ENCODE data around the gene RB1. TPM values are rescaled to one million over a fixed set of nuclear protein-coding genes. Genes with fewer than 3 reads are reported as not detected.
"Not testable (repeated sequence)": the region's sequence is repeated elsewhere in the genome, so short reads cannot be mapped to it uniquely, and the experiment has no call there.

Gene RB1
- total RNA-seq, 1 experiment from 2014 or later, result 104 TPM

DNA sequence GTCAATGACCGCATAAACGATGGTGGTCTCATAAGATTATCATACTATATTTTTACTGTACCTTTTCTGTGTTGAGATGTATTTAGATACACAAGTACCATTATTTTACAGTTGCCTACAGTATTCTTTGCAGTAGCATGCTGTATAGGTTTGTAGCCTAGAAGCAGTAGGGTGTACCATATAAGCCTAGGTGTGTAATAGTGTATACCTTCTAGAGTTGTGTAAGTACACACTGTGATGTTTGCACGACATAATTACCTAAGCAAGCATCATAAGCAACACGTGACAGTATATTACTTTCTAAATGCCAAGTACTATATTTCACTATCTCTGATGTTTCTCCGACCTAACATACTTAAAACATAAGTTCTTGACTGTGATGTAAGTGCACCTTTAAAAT lies 106.6 kb downstream of the RB1 start:
- DNase-seq, result no peak
- H3K9me2 ChIP-seq (replicated peaks; ENCODE audit: insufficient read depth, low read length), result no peaks in the 10 kb centered on the region
- H3K4me1 ChIP-seq (ENCODE audit: low read length), result no peaks in the 10 kb centered on the region
- H2AFZ ChIP-seq (ENCODE audit: low read length), result no peak overlapping the region
- no peaks in the 10 kb centered on the region for H4K20me1 ChIP-seq (ENCODE audit: insufficient read depth, low read depth, low read length)
- H3K36me3 ChIP-seq (ENCODE audit: insufficient read depth, low read length), result peaks cover 21% of the 10 kb centered on the region; the same call in 1 of the 2 replicates
- peaks cover 12% of the 10 kb centered on the region for H3K79me2 ChIP-seq (ENCODE audit: low read length)
- no peaks in the 10 kb centered on the region for H3K27me3 ChIP-seq (ENCODE audit: low read length)
- no peak overlapping the region for H3K4me3 ChIP-seq (ENCODE audit: low read length)
- H3K27ac ChIP-seq (ENCODE audit: low read length), result no peak overlapping the region
- H3K9me3 ChIP-seq (ENCODE audit: low read length), result no peaks in the 10 kb centered on the region
- no peak overlapping the region for H3K4me2 ChIP-seq (ENCODE audit: low read depth, low read length, poor library complexity, severe bottlenecking)
- no peak overlapping the region for H3K9ac ChIP-seq (ENCODE audit: low read length)

DNA sequence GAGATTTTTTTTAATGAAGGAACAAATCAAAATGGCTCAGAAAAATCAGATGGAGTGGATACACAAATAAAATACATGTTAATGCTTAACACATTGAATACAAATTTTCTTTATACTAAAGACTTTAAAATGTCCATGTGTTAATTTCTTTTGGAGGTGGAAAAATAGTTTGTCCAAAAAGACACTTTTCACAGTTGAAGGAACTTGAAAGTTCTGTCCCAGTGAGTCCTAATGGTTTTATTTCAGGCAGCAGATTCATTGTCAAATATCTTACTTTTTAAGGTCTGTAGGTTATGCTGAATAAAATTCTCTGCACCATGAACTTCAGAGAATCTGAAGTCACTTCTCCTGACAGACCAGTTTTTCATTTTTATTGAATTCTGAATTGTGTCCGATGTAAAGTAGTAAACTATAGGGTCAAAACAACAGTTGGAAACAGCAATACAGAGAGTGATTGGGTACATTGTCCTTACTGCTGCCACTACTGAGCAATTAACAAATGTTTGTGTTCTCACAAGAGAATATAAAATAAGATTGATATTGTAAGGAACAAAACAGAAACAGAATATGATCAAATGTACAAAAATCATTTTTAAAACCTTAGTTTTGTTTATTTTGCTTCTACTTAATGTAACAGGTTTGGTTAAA lies 107.7 kb downstream of the RB1 start:
- Histone ChIP-seq H4K20me1 (ENCODE audit: insufficient read depth, low read depth, low read length) (no peaks in the 10 kb centered on the region), H3K36me3 (ENCODE audit: insufficient read depth, low read length) (peaks cover 28% of the 10 kb centered on the region), H3K27ac (ENCODE audit: low read length) (no peak overlapping the region)

DNA sequence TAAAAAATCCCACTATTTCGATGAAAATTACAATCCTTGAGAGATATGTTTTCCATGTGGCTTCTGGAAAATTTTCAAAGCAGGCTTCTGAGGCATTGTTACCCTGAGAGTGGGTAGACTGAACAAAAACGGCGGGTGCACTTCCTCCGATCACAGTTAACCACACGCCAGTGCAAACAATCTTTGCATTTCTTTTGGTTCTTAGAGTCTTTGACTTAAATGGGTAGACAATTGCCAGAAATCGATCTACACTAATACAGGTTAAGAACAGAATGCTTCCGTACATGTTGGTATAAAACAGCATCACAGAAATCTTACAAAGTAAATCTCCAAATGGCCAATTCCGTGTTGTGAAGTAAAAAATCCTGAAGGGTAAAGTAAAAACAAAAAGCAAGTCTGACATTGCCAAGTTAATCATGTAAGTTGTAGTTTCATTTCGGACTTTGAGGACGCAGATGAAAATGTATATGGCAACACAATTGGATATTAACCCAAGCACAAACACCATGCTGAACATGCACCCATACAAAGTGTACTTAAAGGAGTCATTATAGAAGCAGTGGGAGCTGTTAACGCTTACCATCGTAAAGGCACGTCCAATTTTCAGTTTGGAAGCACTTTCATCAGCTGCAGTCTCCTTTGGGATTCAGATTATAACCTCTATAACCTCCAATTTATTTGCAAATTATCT lies 108.4 kb downstream of the RB1 start:
- no peak for DNase-seq
- peaks cover 22% of the 10 kb centered on the region for H3K36me3 ChIP-seq (ENCODE audit: insufficient read depth, low read length)
- peaks cover 8% of the 10 kb centered on the region for H3K79me2 ChIP-seq (ENCODE audit: low read length)
- no peak overlapping the region for H3K4me3 ChIP-seq (ENCODE audit: low read length)
- no peaks in the 10 kb centered on the region for H3K9me2 ChIP-seq (replicated peaks; ENCODE audit: insufficient read depth, low read length)
- H3K27ac ChIP-seq (ENCODE audit: low read length), result no peak overlapping the region
- H3K9ac ChIP-seq (ENCODE audit: low read length), result no peak overlapping the region
- no peaks in the 10 kb centered on the region for H4K20me1 ChIP-seq (ENCODE audit: insufficient read depth, low read depth, low read length)
- no peaks in the 10 kb centered on the region for H3K9me3 ChIP-seq (ENCODE audit: low read length)
- H3K27me3 ChIP-seq (ENCODE audit: low read length), result no peaks in the 10 kb centered on the region
- no peak overlapping the region for H2AFZ ChIP-seq (ENCODE audit: low read length)
- no peak overlapping the region for H3K4me2 ChIP-seq (ENCODE audit: low read depth, low read length, poor library complexity, severe bottlenecking)
- H3K4me1 ChIP-seq (ENCODE audit: low read length), result no peaks in the 10 kb centered on the region

More for the DNA sequence above, 107.7 kb downstream of the RB1 start:
- Histone ChIP-seq H3K79me2 (ENCODE audit: low read length) (peaks cover 12% of the 10 kb centered on the region), H3K9me3 (ENCODE audit: low read length) (no peaks in the 10 kb centered on the region), H3K4me2 (ENCODE audit: low read depth, low read length, poor library complexity, severe bottlenecking) (no peak overlapping the region), H3K4me1 (ENCODE audit: low read length) (no peaks in the 10 kb centered on the region), H3K27me3 (ENCODE audit: low read length) (no peaks in the 10 kb centered on the region), H3K9me2 (replicated peaks; ENCODE audit: insufficient read depth, low read length) (no peaks in the 10 kb centered on the region), H2AFZ (ENCODE audit: low read length) (no peak overlapping the region), H3K4me3 (ENCODE audit: low read length) (no peak overlapping the region), H3K9ac (ENCODE audit: low read length) (no peak overlapping the region)
- no peak for DNase-seq

DNA sequence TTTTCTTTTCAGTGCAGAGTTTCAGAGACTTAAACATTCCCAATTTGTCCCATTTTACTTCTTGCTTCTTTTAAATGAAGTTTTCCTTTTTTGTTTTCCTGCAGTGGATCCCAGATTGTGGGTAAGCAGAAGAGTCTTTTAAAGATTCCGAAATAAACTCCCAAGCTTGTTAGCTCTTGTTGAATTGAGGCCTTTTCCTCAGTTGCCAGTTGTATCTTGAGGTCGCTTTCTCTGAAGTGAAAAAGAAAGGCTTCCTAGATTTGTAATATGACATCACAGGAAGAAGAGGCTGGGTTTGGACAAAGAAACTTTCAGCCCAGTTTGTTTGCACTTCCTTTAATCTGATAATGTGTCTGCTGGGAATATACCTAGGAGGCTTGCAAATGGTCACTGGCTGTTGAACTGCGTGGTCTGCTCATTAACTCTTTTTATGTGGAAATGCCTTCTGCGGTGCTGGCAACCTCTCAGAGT lies 109.4 kb downstream of the RB1 start, which contains the start of gene LPAR6:
LPAR6 (minus strand) TSS at position 233 of the 471 bp plus-strand sequence. CDS start 690 bp downstream, outside the sequence.
- no peak within 1 kb of the TSS for H3K4me3 ChIP-seq (ENCODE audit: low read length)
- H3K9me2 ChIP-seq (replicated peaks; ENCODE audit: insufficient read depth, low read length), result no peaks in the 10 kb centered on the region
- no peaks in the 10 kb centered on the region for H3K9me3 ChIP-seq (ENCODE audit: low read length)
- peaks cover 22% of the 10 kb centered on the region for H3K36me3 ChIP-seq (ENCODE audit: insufficient read depth, low read length)
- H3K4me1 ChIP-seq (ENCODE audit: low read length), result no peaks in the 10 kb centered on the region
- DNase-seq, result no peak
- H3K27me3 ChIP-seq (ENCODE audit: low read length), result no peaks in the 10 kb centered on the region
- H3K9ac ChIP-seq (ENCODE audit: low read length), result no peak within 1 kb of the TSS
- H3K79me2 ChIP-seq (ENCODE audit: low read length), result peaks cover 8% of the 10 kb centered on the region
- no peak within 1 kb of the TSS for H3K4me2 ChIP-seq (ENCODE audit: low read depth, low read length, poor library complexity, severe bottlenecking)
- no peaks in the 10 kb centered on the region for H4K20me1 ChIP-seq (ENCODE audit: insufficient read depth, low read depth, low read length)
- H3K27ac ChIP-seq (ENCODE audit: low read length), result no peak within 1 kb of the TSS
- no peak within 1 kb of the TSS for H2AFZ ChIP-seq (ENCODE audit: low read length)

DNA sequence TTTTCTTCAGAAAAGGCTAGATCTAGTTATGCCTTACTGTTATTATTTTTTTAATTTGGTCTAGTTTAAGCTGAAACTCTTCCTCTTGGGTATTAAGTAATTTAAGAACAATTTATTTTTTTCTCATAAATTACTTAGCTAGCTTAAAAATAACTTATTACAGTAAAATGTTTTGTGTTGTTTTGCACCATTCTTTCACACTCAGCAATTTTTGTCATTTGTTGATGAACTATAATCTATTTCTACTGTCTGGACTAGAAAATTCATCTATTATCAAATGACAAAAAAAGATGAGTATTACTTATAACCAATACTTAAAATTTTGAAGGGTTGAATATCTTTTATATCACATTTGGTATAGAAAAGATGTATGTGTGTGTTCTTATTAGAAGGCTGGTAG lies 111.0 kb downstream of the RB1 start:
- no peak for DNase-seq
- no peaks in the 10 kb centered on the region for H3K9me3 ChIP-seq (ENCODE audit: low read length)
- no peaks in the 10 kb centered on the region for H3K4me1 ChIP-seq (ENCODE audit: low read length)
- H3K79me2 ChIP-seq (ENCODE audit: low read length), result no peaks in the 10 kb centered on the region; the same call in 1 of the 2 replicates
- H3K27ac ChIP-seq (ENCODE audit: low read length), result no peak overlapping the region
- no peaks in the 10 kb centered on the region for H3K9me2 ChIP-seq (replicated peaks; ENCODE audit: insufficient read depth, low read length)
- H3K27me3 ChIP-seq (ENCODE audit: low read length), result no peaks in the 10 kb centered on the region
- no peaks in the 10 kb centered on the region for H4K20me1 ChIP-seq (ENCODE audit: insufficient read depth, low read depth, low read length)
- peaks cover 19% of the 10 kb centered on the region for H3K36me3 ChIP-seq (ENCODE audit: insufficient read depth, low read length)
- H3K4me3 ChIP-seq (ENCODE audit: low read length), result no peak overlapping the region
- no peak overlapping the region for H3K9ac ChIP-seq (ENCODE audit: low read length)
- no peak overlapping the region for H3K4me2 ChIP-seq (ENCODE audit: low read depth, low read length, poor library complexity, severe bottlenecking)
- H2AFZ ChIP-seq (ENCODE audit: low read length), result no peak overlapping the region

DNA sequence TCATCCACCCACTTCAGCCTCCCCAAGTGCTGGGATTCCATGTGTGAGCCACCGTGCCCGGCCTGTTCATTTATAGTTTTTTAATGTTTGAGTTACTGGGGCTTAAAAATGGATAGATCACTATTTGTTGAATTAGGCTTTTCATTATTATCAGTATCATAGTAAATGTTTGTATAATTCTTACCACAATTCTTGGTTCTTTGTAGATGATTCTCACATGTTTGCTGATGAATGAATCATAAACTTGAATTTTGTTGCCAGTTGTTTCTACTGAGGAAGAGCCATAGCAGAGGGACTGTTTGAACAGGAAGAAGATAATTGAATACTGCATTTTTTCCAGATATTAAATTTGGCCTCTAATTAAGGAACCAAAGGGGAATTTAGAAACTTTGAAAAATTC lies 112.0 kb downstream of the RB1 start:
- H3K4me3 ChIP-seq (ENCODE audit: low read length), result no peak overlapping the region
- H3K9me3 ChIP-seq (ENCODE audit: low read length), result no peaks in the 10 kb centered on the region
- peaks cover 19% of the 10 kb centered on the region for H3K36me3 ChIP-seq (ENCODE audit: insufficient read depth, low read length)
- H3K4me2 ChIP-seq (ENCODE audit: low read depth, low read length, poor library complexity, severe bottlenecking), result no peak overlapping the region
- no peak overlapping the region for H2AFZ ChIP-seq (ENCODE audit: low read length)
- no peaks in the 10 kb centered on the region for H3K9me2 ChIP-seq (replicated peaks; ENCODE audit: insufficient read depth, low read length)
- no peak for DNase-seq
- H3K4me1 ChIP-seq (ENCODE audit: low read length), result no peaks in the 10 kb centered on the region
- H3K79me2 ChIP-seq (ENCODE audit: low read length), result no peaks in the 10 kb centered on the region; the same call in 1 of the 2 replicates
- H4K20me1 ChIP-seq (ENCODE audit: insufficient read depth, low read depth, low read length), result no peaks in the 10 kb centered on the region
- no peaks in the 10 kb centered on the region for H3K27me3 ChIP-seq (ENCODE audit: low read length)
- H3K27ac ChIP-seq (ENCODE audit: low read length), result no peak overlapping the region
- H3K9ac ChIP-seq (ENCODE audit: low read length), result no peak overlapping the region

DNA sequence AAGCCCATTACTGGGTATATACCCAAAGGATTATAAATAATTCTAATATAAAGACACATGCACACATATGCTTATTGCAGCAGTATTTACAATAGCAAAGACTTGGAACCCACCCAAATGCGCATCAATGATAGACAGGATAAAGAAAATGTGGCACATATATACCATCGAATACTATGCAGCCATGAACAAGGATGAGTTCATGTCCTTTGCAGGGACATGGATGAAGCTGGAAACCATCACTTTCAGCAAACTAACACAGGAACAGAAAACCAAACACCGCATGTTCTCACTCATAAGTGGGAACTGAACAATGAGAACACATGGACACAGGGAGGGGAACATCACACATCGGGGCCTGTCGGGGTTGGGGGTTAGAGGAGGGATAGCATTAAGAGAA lies 118.5 kb downstream of the RB1 start:
- not testable (repeated sequence) for H3K9me2 ChIP-seq (replicated peaks; ENCODE audit: insufficient read depth, low read length); H4K20me1 ChIP-seq (ENCODE audit: insufficient read depth, low read depth, low read length); H3K4me1 ChIP-seq (ENCODE audit: low read length); H3K27me3 ChIP-seq (ENCODE audit: low read length); H3K4me2 ChIP-seq (ENCODE audit: low read depth, low read length, poor library complexity, severe bottlenecking); H3K9ac ChIP-seq (ENCODE audit: low read length); H3K9me3 ChIP-seq (ENCODE audit: low read length); H2AFZ ChIP-seq (ENCODE audit: low read length); H3K79me2 ChIP-seq (ENCODE audit: low read length); H3K4me3 ChIP-seq (ENCODE audit: low read length); H3K27ac ChIP-seq (ENCODE audit: low read length); H3K36me3 ChIP-seq (ENCODE audit: insufficient read depth, low read length); DNase-seq

DNA sequence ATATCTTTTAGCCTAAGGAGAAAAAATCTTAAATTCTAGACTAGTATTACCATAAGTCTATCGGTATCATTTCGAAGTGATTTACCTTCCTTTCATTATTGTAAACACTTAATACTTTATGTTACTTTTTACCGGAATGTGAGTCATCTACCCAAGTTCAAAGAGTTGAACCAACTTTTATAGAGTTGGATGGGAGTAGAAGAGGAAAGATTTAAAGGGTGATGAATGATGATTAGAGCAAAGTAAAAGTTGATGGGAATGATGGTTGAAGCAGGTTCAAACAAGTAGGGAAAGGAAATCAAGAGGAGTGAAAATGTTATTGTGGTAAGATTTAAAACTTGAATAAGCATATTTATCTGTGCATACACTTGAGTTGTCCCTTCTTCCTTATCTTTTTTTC lies 120.7 kb downstream of the RB1 start:
- no peak for DNase-seq
- peaks cover 8% of the 10 kb centered on the region; the same call in 1 of the 2 replicates for H3K36me3 ChIP-seq (ENCODE audit: insufficient read depth, low read length)
- no peaks in the 10 kb centered on the region for H3K9me2 ChIP-seq (replicated peaks; ENCODE audit: insufficient read depth, low read length)
- no peak overlapping the region for H3K9ac ChIP-seq (ENCODE audit: low read length)
- H3K27ac ChIP-seq (ENCODE audit: low read length), result no peak overlapping the region
- no peak overlapping the region for H3K4me3 ChIP-seq (ENCODE audit: low read length)
- H4K20me1 ChIP-seq (ENCODE audit: insufficient read depth, low read depth, low read length), result no peaks in the 10 kb centered on the region
- H2AFZ ChIP-seq (ENCODE audit: low read length), result no peak overlapping the region
- no peaks in the 10 kb centered on the region for H3K27me3 ChIP-seq (ENCODE audit: low read length)
- H3K9me3 ChIP-seq (ENCODE audit: low read length), result no peaks in the 10 kb centered on the region
- H3K4me2 ChIP-seq (ENCODE audit: low read depth, low read length, poor library complexity, severe bottlenecking), result no peak overlapping the region
- peaks cover 9% of the 10 kb centered on the region; the same call in 1 of the 2 replicates for H3K79me2 ChIP-seq (ENCODE audit: low read length)
- H3K4me1 ChIP-seq (ENCODE audit: low read length), result peaks cover 10% of the 10 kb centered on the region

Measured in Karpas-422 (cell line).